Stimulated activated CD8-positive, alpha-beta memory T cell treated with anti-CD3 and anti-CD28 coated beads, Interleukin-4, amount 100 ng/mL, for 24 hours (primary cell): ENCODE data around the gene TENT4A.
"Not testable (repeated sequence)": the region's sequence is repeated elsewhere in the genome, so short reads cannot be mapped to it uniquely, and the experiment has no call there.

Experiments used
- DNase-seq: peaks from one replicate; pipeline ENCODE4 v3.0.0-alpha.2; 2020; ENCODE audit warnings: low read depth

Gene TENT4A

GRCh38 chr5:6713274-6714225, at the start of gene TENT4A:
TSS of gene TENT4A (plus strand) at chr5:6713432. CDS start at chr5:6713984, 552 bp downstream.
- DNase-seq: no peak

GRCh38 chr5:6666762-6667161, 46.5 kb upstream of the TENT4A start:
- no peak for DNase-seq

GRCh38 chr5:6667648-6668047, 45.6 kb upstream of the TENT4A start:
- DNase-seq: no peak

- not testable (repeated sequence) for DNase-seq
Measured at GRCh38 chr5:6668717-6669116, 44.5 kb upstream of the TENT4A start.

GRCh38 chr5:6673031-6673430, 40.2 kb upstream of the TENT4A start:
- DNase-seq: no peak

- no peak for DNase-seq
Measured at GRCh38 chr5:6673963-6674362, 39.3 kb upstream of the TENT4A start.

GRCh38 chr5:6674421-6674820, 38.8 kb upstream of the TENT4A start:
- no peak for DNase-seq

GRCh38 chr5:6674886-6675285, 38.3 kb upstream of the TENT4A start:
- DNase-seq: no peak

GRCh38 chr5:6675784-6676491, 37.3 kb upstream of the TENT4A start:
- no peak for DNase-seq

GRCh38 chr5:6676702-6677101, 36.5 kb upstream of the TENT4A start:
- no peak for DNase-seq

- DNase-seq: no peak
Measured at GRCh38 chr5:6678385-6678784, 34.8 kb upstream of the TENT4A start.

GRCh38 chr5:6680922-6681321, 32.3 kb upstream of the TENT4A start:
- no peak for DNase-seq

GRCh38 chr5:6681682-6682081, 31.6 kb upstream of the TENT4A start:
- DNase-seq: no peak

- DNase-seq: no peak
Measured at GRCh38 chr5:6682239-6682638, 31.0 kb upstream of the TENT4A start.

GRCh38 chr5:6683241-6683640, 30.0 kb upstream of the TENT4A start:
- no peak for DNase-seq

GRCh38 chr5:6684075-6684474, 29.2 kb upstream of the TENT4A start:
- DNase-seq: no peak

GRCh38 chr5:6686501-6686900, 26.7 kb upstream of the TENT4A start:
- no peak for DNase-seq

- DNase-seq: no peak
Measured at GRCh38 chr5:6686915-6687409, 26.3 kb upstream of the TENT4A start.

GRCh38 chr5:6687505-6687904, 25.7 kb upstream of the TENT4A start:
- DNase-seq: no peak

- DNase-seq: no peak
Measured at GRCh38 chr5:6692906-6693305, 20.3 kb upstream of the TENT4A start.

GRCh38 chr5:6698696-6699095, 14.5 kb upstream of the TENT4A start:
- no peak for DNase-seq

- DNase-seq: no peak
Measured at GRCh38 chr5:6699357-6699756, 13.9 kb upstream of the TENT4A start.

- DNase-seq: no peak
Measured at GRCh38 chr5:6700074-6700684, 13.1 kb upstream of the TENT4A start.
